Panc1 (cell line): ENCODE data around the gene VPS45. TPM values are rescaled to one million over a fixed set of nuclear protein-coding genes. Genes with fewer than 3 reads are reported as not detected.

ENCODE experiments used
- ATAC-seq: fragments of 200-7000 bp; cut with Tn5 transposase; 2 replicates; pipeline ENCODE4 v1.9.1; 2020; ENCODE audit warnings: mild to moderate bottlenecking, moderate library complexity
- BruUV-seq: library from RNA; stranded (reverse); fragments of 400-500 nt; replicated peaks from 2 replicates; lab custom pipeline; 2021; lab: Mats Ljungman, UMichigan
- CTCF ChIA-PET: fragments of 300-600 bp; sonication (Branson Sonifier 250); formaldehyde crosslinking; loops from one replicate; lab custom pipeline; 2022; ENCODE audit warnings: antibody characterized with exemption; lab: Charles Lee
- POLR2A ChIA-PET: fragments of 300-600 bp; sonication (Branson Sonifier 250); formaldehyde crosslinking; loops from one replicate; lab custom pipeline; 2022; ENCODE audit warnings: antibody characterized with exemption; lab: Charles Lee
- DNase-seq: peaks from one replicate; pipeline ENCODE4 v3.0.0-alpha.2; 2010; ENCODE audit warnings: low read depth, low spot score
- H3K27ac ChIP-seq: 2 replicates; pipeline ENCODE4 v1.5.1; 2011; ENCODE audit warnings: mild to moderate bottlenecking, low read length, inconsistent platforms
- H3K27me3 ChIP-seq: fragments of 200-500 bp; sonication (Bioruptor generic); 2 replicates; pipeline ENCODE4 v1.6.0; 2014; ENCODE audit warnings: low read length, inconsistent platforms; ENCODE audit not compliant: control insufficient read depth, insufficient read depth
- H3K36me3 ChIP-seq: fragments of 200-500 bp; sonication (Bioruptor generic); 2 replicates; pipeline ENCODE4 v1.5.1; 2014; ENCODE audit warnings: inconsistent platforms, mild to moderate bottlenecking, low read length, moderate library complexity; ENCODE audit not compliant: control insufficient read depth, insufficient read depth
- H3K4me1 ChIP-seq: 2 replicates; pipeline ENCODE4 v1.5.1; 2011; ENCODE audit warnings: inconsistent platforms, mild to moderate bottlenecking, low read length, moderate library complexity; ENCODE audit not compliant: control insufficient read depth, insufficient read depth
- H3K4me3 ChIP-seq, 2 experiments: 2 replicates each; pipeline ENCODE4 v1.5.1; 2011 to 2012; ENCODE audit warnings: low read depth in 2 of 2, low read length in 2 of 2, mild to moderate bottlenecking in 2 of 2, inconsistent platforms in 1 of 2, moderate library complexity in 1 of 2
- H3K9me3 ChIP-seq: fragments of 200-500 bp; sonication (Bioruptor generic); 2 replicates; pipeline ENCODE4 v1.5.1; 2014; ENCODE audit warnings: low read depth, mild to moderate bottlenecking, inconsistent platforms, low read length, moderate library complexity; ENCODE audit not compliant: control insufficient read depth, insufficient read depth
- CTCF ChIP-seq: fragments of 450-650 bp; IDR thresholded peaks from 2 replicates; pipeline ENCODE4 v1.5.1; 2017; ENCODE audit warnings: mild to moderate bottlenecking
- POLR2AphosphoS5 ChIP-seq: IDR thresholded peaks from 2 replicates; pipeline ENCODE4 v1.6.1; 2012; ENCODE audit warnings: mild to moderate bottlenecking, low read depth, low read length, moderate library complexity
- REST ChIP-seq, 2 experiments: IDR thresholded peaks; 2 replicates each; pipeline ENCODE4 v1.6.1; 2011 to 2012; ENCODE audit warnings: low read depth in 2 of 2, control low read depth in 1 of 2, low read length in 1 of 2, mild to moderate bottlenecking in 1 of 2, moderate library complexity in 1 of 2; ENCODE audit not compliant: insufficient read depth in 1 of 2
- SIN3A ChIP-seq: IDR thresholded peaks from 2 replicates; pipeline ENCODE4 v1.6.1; 2012; ENCODE audit warnings: low read depth, mild to moderate bottlenecking, low read length, moderate library complexity, borderline replicate concordance; ENCODE audit not compliant: insufficient read depth
- TCF7L2 ChIP-seq: IDR thresholded peaks from 2 replicates; pipeline ENCODE4 v1.6.1; 2011; ENCODE audit warnings: mild to moderate bottlenecking, low read depth, low read length, inconsistent platforms
- in situ Hi-C: cut with HindIII; loops from 2 replicates; pipeline ENCODE4 v1.10.0; 2016; ENCODE audit warnings: low sequenced_read_pairs, low pct_unique_long_range_greater_than_20kb
- intact Hi-C: fragments of 100-400 bp; cut with micrococcal nuclease; formaldehyde crosslinking; loops from one replicate; pipeline ENCODE4 v1.10.0; 2022; ENCODE audit not compliant: unreplicated experiment
- total RNA-seq: library from RNA; stranded (reverse); gene quantifications from one replicate; pipeline ENCODE4 v1.2.1, GENCODE V29; 2021; ENCODE audit not compliant: unreplicated experiment

Gene VPS45
- total RNA-seq, 1 experiment from 2014 or later = 24.9 TPM

GRCh38 chr1:150156868-150157603, 89.5 kb downstream of the VPS45 start:
- no peak for TF ChIP-seq CTCF
- no peak for TF ChIP-seq SIN3A
- TF ChIP-seq POLR2AphosphoS5 = no peak
- TF ChIP-seq REST (IDR thresholded peaks at IDR 0.05; ENCODE audit: insufficient read depth in 1 of 2, low read depth in 2 of 2, low read length in 1 of 2) = no peak
- TF ChIP-seq TCF7L2 = no peak
- H3K4me1 ChIP-seq = no peaks in the 10 kb centered on the region
- no peak overlapping the region for H3K4me3 ChIP-seq
- no peaks in the 10 kb centered on the region for H3K9me3 ChIP-seq
- no peaks in the 10 kb centered on the region for H3K36me3 ChIP-seq
- in situ Hi-C loops = no loop called here
- CTCF ChIA-PET = no interaction called here
- H3K27me3 ChIP-seq = no peaks in the 10 kb centered on the region
- POLR2A ChIA-PET = no interaction called here
- H3K27ac ChIP-seq = no peak overlapping the region
- BruUV-seq = no TSS peak
- ATAC-seq = no peak
- DNase-seq = no peak
- intact Hi-C loops = no loop called here

- CTCF ChIA-PET = interaction anchor here (0.6 kb wide), 1 partner anchor 18 kb away, joined by 4 read pairs; no protein-coding TSS in a partner anchor
- POLR2A ChIA-PET = no interaction called here
Observed at GRCh38 chr1:150159550-150159949, 92.0 kb downstream of the VPS45 start.

More at GRCh38 chr1:150159550-150159949, 92.0 kb downstream of the VPS45 start:
- no TSS peak for BruUV-seq
- no peaks in the 10 kb centered on the region for H3K4me1 ChIP-seq
- in situ Hi-C loops (no loop called here), intact Hi-C loops (no loop called here)
- H3K36me3 ChIP-seq = no peaks in the 10 kb centered on the region
- H3K9me3 ChIP-seq = no peaks in the 10 kb centered on the region
- DNase-seq = no peak
- no peaks in the 10 kb centered on the region for H3K27me3 ChIP-seq
- no peak for TF ChIP-seq POLR2AphosphoS5
- no peak for TF ChIP-seq TCF7L2
- TF ChIP-seq CTCF = no peak
- no peak for TF ChIP-seq SIN3A
- no peak for TF ChIP-seq REST (IDR thresholded peaks at IDR 0.05; ENCODE audit: insufficient read depth in 1 of 2, low read depth in 2 of 2, low read length in 1 of 2)
- H3K4me3 ChIP-seq = no peak overlapping the region
- no peak for ATAC-seq
- H3K27ac ChIP-seq = no peak overlapping the region
